ENCODE data around the gene MELK. TPM values are rescaled to one million over a fixed set of nuclear protein-coding genes. Genes with fewer than 3 reads are reported as not detected.

Gene MELK
- total and polyA plus RNA-seq, 2 donors from 2014 or later = 1.1 TPM; not detected in 1

- Histone ChIP-seq H3K27ac (ENCODE audit: low read depth in 2 of 2, low read length in 2 of 2) (no peak overlapping the region), H3K9ac (ENCODE audit: low read length in 3 of 3) (no peak overlapping the region), H3K9me3 (ENCODE audit: control insufficient read depth in 2 of 3, insufficient read depth in 1 of 3, low read length in 3 of 3) (no peaks in the 10 kb centered on the region), H3K4me1 (ENCODE audit: control insufficient read depth in 2 of 3, insufficient read depth in 2 of 3, low read depth in 1 of 3, low read length in 3 of 3) (no peaks in the 10 kb centered on the region), H3K4me3 (ENCODE audit: low read length in 3 of 3) (no peak overlapping the region), H3K27me3 (ENCODE audit: control insufficient read depth, insufficient read depth, low read length) (no peaks in the 10 kb centered on the region), H3K36me3 (ENCODE audit: control insufficient read depth in 2 of 3, insufficient read depth in 3 of 3, low read length in 3 of 3) (no peaks in the 10 kb centered on the region)
- DNase-seq = no peak
- FAIRE-seq = no peak
- TF ChIP-seq CTCF (IDR thresholded peaks at IDR 0.05; ENCODE audit: borderline replicate concordance, extremely low read depth, insufficient read depth) = no peak
- intact Hi-C loops (cut with DNase I) = no loop called here
Measured at GRCh38 chr9:36717276-36717675, 144.6 kb downstream of the MELK start.

DNA sequence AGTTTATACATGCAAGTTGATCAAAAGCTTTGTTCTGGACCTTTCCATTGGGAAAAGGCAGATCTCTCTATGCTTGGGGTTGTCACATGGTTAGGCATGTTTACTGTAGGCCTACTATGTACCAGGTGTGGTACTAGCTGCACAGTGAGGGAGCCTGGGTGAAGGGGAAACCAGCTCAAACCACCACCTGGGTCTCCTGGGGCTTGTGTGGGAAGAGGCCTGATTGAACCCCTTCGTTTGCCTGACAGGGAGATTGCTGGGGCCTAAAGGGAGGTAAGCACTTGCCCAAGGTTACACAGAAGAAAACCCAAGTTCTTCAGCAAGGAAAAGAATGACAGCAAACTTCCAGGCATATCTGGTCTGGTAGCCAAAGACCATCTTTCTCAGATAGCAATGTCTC is 145.9 kb downstream of the MELK start:
- intact Hi-C loops (cut with DNase I) = no loop called here
- H3K36me3 ChIP-seq (ENCODE audit: control insufficient read depth in 2 of 3, insufficient read depth in 3 of 3, low read length in 3 of 3) = no peaks in the 10 kb centered on the region
- no peaks in the 10 kb centered on the region for H3K4me1 ChIP-seq (ENCODE audit: control insufficient read depth in 2 of 3, insufficient read depth in 2 of 3, low read depth in 1 of 3, low read length in 3 of 3)
- no peaks in the 10 kb centered on the region for H3K9me3 ChIP-seq (ENCODE audit: control insufficient read depth in 2 of 3, insufficient read depth in 1 of 3, low read length in 3 of 3)
- no peak overlapping the region for H3K9ac ChIP-seq (ENCODE audit: low read length in 3 of 3)
- no peak for DNase-seq
- H3K27ac ChIP-seq (ENCODE audit: low read depth in 2 of 2, low read length in 2 of 2) = no peak overlapping the region
- no peak for FAIRE-seq
- TF ChIP-seq CTCF (IDR thresholded peaks at IDR 0.05; ENCODE audit: borderline replicate concordance, extremely low read depth, insufficient read depth) = no peak
- no peaks in the 10 kb centered on the region for H3K27me3 ChIP-seq (ENCODE audit: control insufficient read depth, insufficient read depth, low read length)
- H3K4me3 ChIP-seq (ENCODE audit: low read length in 3 of 3) = no peak overlapping the region

GRCh38 chr9:36720043-36720442 is 147.3 kb downstream of the MELK start:
- FAIRE-seq (no peak), DNase-seq (no peak)
- no peaks in the 10 kb centered on the region for H3K36me3 ChIP-seq (ENCODE audit: control insufficient read depth in 2 of 3, insufficient read depth in 3 of 3, low read length in 3 of 3)
- no peak overlapping the region for H3K27ac ChIP-seq (ENCODE audit: low read depth in 2 of 2, low read length in 2 of 2)
- no peak for TF ChIP-seq CTCF (IDR thresholded peaks at IDR 0.05; ENCODE audit: borderline replicate concordance, extremely low read depth, insufficient read depth)
- H3K4me3 ChIP-seq (ENCODE audit: low read length in 3 of 3) = no peak overlapping the region
- intact Hi-C loops (cut with DNase I) = no loop called here
- H3K4me1 ChIP-seq (ENCODE audit: control insufficient read depth in 2 of 3, insufficient read depth in 2 of 3, low read depth in 1 of 3, low read length in 3 of 3) = no peaks in the 10 kb centered on the region
- no peaks in the 10 kb centered on the region for H3K27me3 ChIP-seq (ENCODE audit: control insufficient read depth, insufficient read depth, low read length)
- no peak overlapping the region for H3K9ac ChIP-seq (ENCODE audit: low read length in 3 of 3)
- no peaks in the 10 kb centered on the region for H3K9me3 ChIP-seq (ENCODE audit: control insufficient read depth in 2 of 3, insufficient read depth in 1 of 3, low read length in 3 of 3)

Measured in kidney (tissue), 14 donors.